NB4 (cell line): Measurements from ENCODE around the gene DNAH11.

Source experiments
- CTCF ChIP-seq: IDR thresholded peaks from one replicate; pipeline ENCODE4 v1.5.1; 2012; ENCODE audit warnings: low read depth, low read length
- POLR2A ChIP-seq: IDR thresholded peaks from 2 replicates; pipeline ENCODE4 v1.6.1; 2011; ENCODE audit warnings: mild to moderate bottlenecking; ENCODE audit not compliant: insufficient read length; ENCODE audit errors: extremely low read depth

- TF ChIP-seq CTCF, result no peak
- TF ChIP-seq POLR2A, result no peak
These were observed 286.9 kb downstream of the DNAH11 start for GRCh38 chr7:21829731-21830130.
